Activated CD4-positive, alpha-beta T cell treated with anti-CD3 and anti-CD28 coated beads for 36 hours (primary cell): ENCODE data around the gene PLCB2. TPM values are rescaled to one million over a fixed set of nuclear protein-coding genes. Genes with fewer than 3 reads are reported as not detected.
A peak's percentile ranks its signal among the peaks of the same experiment; 100 is the strongest.

ENCODE experiments used
- ATAC-seq: fragments of 200-7000 bp; cut with Tn5 transposase; one replicate; pipeline ENCODE4 v1.10.0; 2021; ENCODE audit warnings: mild to moderate bottlenecking, moderate library complexity
- CTCF ChIA-PET: fragments of 350-600 bp; sonication (Branson Sonifier 250); formaldehyde crosslinking; loops from one replicate; lab custom pipeline; 2021; ENCODE audit warnings: antibody characterized with exemption; lab: Charles Lee
- POLR2A ChIA-PET: fragments of 350-600 bp; sonication (Branson Sonifier 250); formaldehyde crosslinking; loops from one replicate; lab custom pipeline; 2021; ENCODE audit warnings: antibody characterized with exemption, inconsistent platforms; lab: Charles Lee
- DNase-seq: peaks from one replicate; pipeline ENCODE4 v3.0.0-alpha.2; 2020
- H3K27ac Mint-ChIP-seq: one replicate; pipeline ENCODE4 v1.8.0; 2021; ENCODE audit warnings: mixed read lengths
- H3K27me3 Mint-ChIP-seq: one replicate; pipeline ENCODE4 v1.8.0; 2021; ENCODE audit warnings: mixed read lengths
- H3K36me3 Mint-ChIP-seq: one replicate; pipeline ENCODE4 v1.8.0; 2021; ENCODE audit warnings: low read depth, mixed read lengths
- H3K4me1 Mint-ChIP-seq: one replicate; pipeline ENCODE4 v1.8.0; 2021; ENCODE audit warnings: mixed read lengths
- H3K4me3 Mint-ChIP-seq: one replicate; pipeline ENCODE4 v1.8.0; 2021; ENCODE audit warnings: mild to moderate bottlenecking, moderate library complexity, mixed read lengths
- H3K9me3 Mint-ChIP-seq: one replicate; pipeline ENCODE4 v1.8.0; 2021; ENCODE audit warnings: low read depth, mixed read lengths
- intact Hi-C, 2 experiments: fragments of 100-400 bp; cut with DNase I in 1 of 2; cut with micrococcal nuclease in 1 of 2; formaldehyde crosslinking; loops; one replicate each; pipeline versions ENCODE4 v1.14.2 to v1.15.1; 2022 to 2024; cut with DNase I, micrococcal nuclease
- total RNA-seq, 2 experiments: library from RNA; stranded (reverse); gene quantifications; one replicate each; pipeline ENCODE4 v1.2.3, GENCODE V29; 2021

Gene PLCB2
- total RNA-seq, 2 experiments from 2014 or later, result 67.9 to 86.8 TPM

GRCh38 chr15:40325188-40325587, 17.5 kb upstream of the PLCB2 start:
- peak overlapping the region; percentile 71 for H3K4me3 Mint-ChIP-seq
- DNase-seq (no peak), ATAC-seq (no peak)
- H3K27ac Mint-ChIP-seq, result no peak overlapping the region
- intact Hi-C loops, result no loop called here
- ChIA-PET POLR2A (no interaction called here), CTCF (interaction anchor here (0.6 to 7.0 kb wide), 12 partner anchors 9 to 239 kb away, joined by 3 to 109 read pairs (median 4); partner anchors contain the start of genes CCDC32 and CCDC9B)
- no peaks in the 10 kb centered on the region for H3K27me3 Mint-ChIP-seq
- peaks cover 25% of the 10 kb centered on the region for H3K4me1 Mint-ChIP-seq
- peaks cover 4% of the 10 kb centered on the region for H3K36me3 Mint-ChIP-seq
- no peaks in the 10 kb centered on the region for H3K9me3 Mint-ChIP-seq

GRCh38 chr15:40323953-40324937, 16.5 kb upstream of the PLCB2 start:
- H3K4me3 Mint-ChIP-seq, result peak overlapping the region; percentile 71
- peak; percentile 63 for DNase-seq
- intact Hi-C loops, result loop anchor here (1.0 to 5.0 kb wide), 16 partner anchors 14 to 908 kb away; partner anchors contain the start of genes ANKRD63 (in 1 of the 2), BAHD1 (in 1 of the 2), CCDC32 (in 1 of the 2) and CHP1 (in 1 of the 2)
- no peak for ATAC-seq
- ChIA-PET CTCF (interaction anchor here (0.6 to 21.7 kb wide), 12 partner anchors 9 to 107 kb away, joined by 3 to 393 read pairs (median 6); partner anchors contain the start of genes CCDC9B and PLCB2), POLR2A (interaction anchor here (1.5 kb wide), 1 partner anchor 16 kb away, joined by 7 read pairs; no protein-coding TSS in a partner anchor)
- H3K36me3 Mint-ChIP-seq, result peaks cover 4% of the 10 kb centered on the region
- no peaks in the 10 kb centered on the region for H3K9me3 Mint-ChIP-seq
- peaks cover 25% of the 10 kb centered on the region for H3K4me1 Mint-ChIP-seq
- no peaks in the 10 kb centered on the region for H3K27me3 Mint-ChIP-seq
- no peak overlapping the region for H3K27ac Mint-ChIP-seq

- Mint-ChIP-seq H3K27me3 (no peaks in the 10 kb centered on the region), H3K36me3 (peaks cover 4% of the 10 kb centered on the region), H3K9me3 (no peaks in the 10 kb centered on the region), H3K4me3 (peak within 1 kb of the TSS; percentile 71), H3K27ac (no peak within 1 kb of the TSS), H3K4me1 (peaks cover 25% of the 10 kb centered on the region)
- DNase-seq (peak; percentile 92), ATAC-seq (peak; percentile 87)
- ChIA-PET POLR2A (interaction anchor here (0.8 to 1.5 kb wide), 3 partner anchors 15 to 276 kb away, joined by 3 to 7 read pairs (median 3); no protein-coding TSS in a partner anchor), CTCF (interaction anchor here (0.6 to 21.7 kb wide), 14 partner anchors 8 to 278 kb away, joined by 3 to 393 read pairs (median 4); partner anchors contain the start of genes CCDC9B, DISP2 and PLCB2)
- intact Hi-C loops, result loop anchor here (1.0 to 5.0 kb wide), 16 partner anchors 15 to 909 kb away; partner anchors contain the start of genes ANKRD63 (in 1 of the 2), BAHD1 (in 1 of the 2), CCDC32 (in 1 of the 2) and CHP1 (in 1 of the 2)
These were observed 15.7 kb upstream of the PLCB2 start, which contains the start of gene INAFM2 for GRCh38 chr15:40323239-40323952. Gene INAFM2, plus strand, starts transcription at chr15:40323692. Its CDS starts 364 bp downstream, at chr15:40324056.

GRCh38 chr15:40322531-40323238, 14.9 kb upstream of the PLCB2 start:
- H3K4me1 Mint-ChIP-seq, result peaks cover 25% of the 10 kb centered on the region
- no peaks in the 10 kb centered on the region for H3K9me3 Mint-ChIP-seq
- POLR2A ChIA-PET, result interaction anchor here (0.8 to 1.5 kb wide), 3 partner anchors 14 to 275 kb away, joined by 3 to 7 read pairs (median 3); no protein-coding TSS in a partner anchor
- DNase-seq, result no peak
- H3K4me3 Mint-ChIP-seq, result peak overlapping the region; percentile 67
- ATAC-seq, result no peak
- H3K27me3 Mint-ChIP-seq, result no peaks in the 10 kb centered on the region
- CTCF ChIA-PET, result interaction anchor here (0.6 to 21.7 kb wide), 15 partner anchors 8 to 1157 kb away, joined by 3 to 393 read pairs (median 4); partner anchors contain the start of genes CCDC9B, DISP2 and PLCB2
- intact Hi-C loops, result loop anchor here (1.0 to 5.0 kb wide), 16 partner anchors 14 to 910 kb away; partner anchors contain the start of genes ANKRD63 (in 1 of the 2), BAHD1 (in 1 of the 2), CCDC32 (in 1 of the 2) and CHP1 (in 1 of the 2)
- no peak overlapping the region for H3K27ac Mint-ChIP-seq
- peaks cover 4% of the 10 kb centered on the region for H3K36me3 Mint-ChIP-seq

GRCh38 chr15:40320931-40321371, 13.2 kb upstream of the PLCB2 start:
- intact Hi-C loops, result loop anchor here (1.0 to 5.0 kb wide), 7 partner anchors 17 to 911 kb away; partner anchors contain the start of genes ANKRD63 (in 1 of the 2), CCDC32 (in 1 of the 2), CHP1 (in 1 of the 2) and EXD1 (in 1 of the 2)
- Mint-ChIP-seq H3K27ac (no peak overlapping the region), H3K4me1 (peaks cover 24% of the 10 kb centered on the region), H3K9me3 (no peaks in the 10 kb centered on the region), H3K36me3 (peaks cover 3% of the 10 kb centered on the region), H3K4me3 (no peak overlapping the region), H3K27me3 (peaks cover 2% of the 10 kb centered on the region)
- DNase-seq (peak; percentile 70), ATAC-seq (peak; percentile 30)
- POLR2A ChIA-PET, result no interaction called here
- CTCF ChIA-PET, result interaction anchor here (0.8 to 21.7 kb wide), 12 partner anchors 7 to 608 kb away, joined by 3 to 393 read pairs (median 4); partner anchors contain the start of genes CCDC9B, DLL4 and PLCB2

GRCh38 chr15:40320409-40320808, 12.7 kb upstream of the PLCB2 start:
- H3K9me3 Mint-ChIP-seq, result no peaks in the 10 kb centered on the region
- ATAC-seq, result no peak
- DNase-seq, result no peak
- H3K27ac Mint-ChIP-seq, result no peak overlapping the region
- H3K36me3 Mint-ChIP-seq, result no peaks in the 10 kb centered on the region
- H3K4me3 Mint-ChIP-seq, result no peak overlapping the region
- intact Hi-C loops, result loop anchor here (5.0 kb wide), 5 partner anchors 38 to 912 kb away; partner anchors contain the start of genes ANKRD63 (in 1 of the 2), CCDC32 (in 1 of the 2), CHP1 (in 1 of the 2) and EXD1 (in 1 of the 2)
- peaks cover 18% of the 10 kb centered on the region for H3K4me1 Mint-ChIP-seq
- ChIA-PET CTCF (interaction anchor here (0.6 to 21.7 kb wide), 11 partner anchors 8 to 215 kb away, joined by 3 to 393 read pairs (median 4); partner anchors contain the start of genes CCDC9B and PLCB2), POLR2A (no interaction called here)
- peaks cover 2% of the 10 kb centered on the region for H3K27me3 Mint-ChIP-seq

- Mint-ChIP-seq H3K9me3 (no peaks in the 10 kb centered on the region), H3K4me1 (peaks cover 22% of the 10 kb centered on the region), H3K4me3 (no peak overlapping the region), H3K27me3 (peaks cover 2% of the 10 kb centered on the region), H3K36me3 (no peaks in the 10 kb centered on the region), H3K27ac (no peak overlapping the region)
- POLR2A ChIA-PET, result no interaction called here
- CTCF ChIA-PET, result interaction anchor here (1.2 to 21.7 kb wide), 5 partner anchors 7 to 100 kb away, joined by 5 to 393 read pairs (median 135); partner anchors contain the start of genes CCDC9B and PLCB2
- DNase-seq, result no peak
- intact Hi-C loops, result no loop called here
- ATAC-seq, result no peak
These were observed 9.8 kb upstream of the PLCB2 start for GRCh38 chr15:40317580-40317979.

GRCh38 chr15:40316931-40317330, 9.2 kb upstream of the PLCB2 start:
- no peaks in the 10 kb centered on the region for H3K9me3 Mint-ChIP-seq
- intact Hi-C loops, result no loop called here
- no peak for DNase-seq
- peaks cover 2% of the 10 kb centered on the region for H3K27me3 Mint-ChIP-seq
- H3K4me3 Mint-ChIP-seq, result no peak overlapping the region
- ChIA-PET POLR2A (no interaction called here), CTCF (interaction anchor here (0.5 to 21.7 kb wide), 7 partner anchors 7 to 105 kb away, joined by 3 to 393 read pairs (median 41); partner anchors contain the start of genes CCDC9B and PLCB2)
- ATAC-seq, result no peak
- no peaks in the 10 kb centered on the region for H3K36me3 Mint-ChIP-seq
- peaks cover 18% of the 10 kb centered on the region for H3K4me1 Mint-ChIP-seq
- no peak overlapping the region for H3K27ac Mint-ChIP-seq

- intact Hi-C loops, result no loop called here
- no peak overlapping the region for H3K27ac Mint-ChIP-seq
These were observed 7.1 kb upstream of the PLCB2 start for GRCh38 chr15:40314723-40315276.

More at GRCh38 chr15:40314723-40315276, 7.1 kb upstream of the PLCB2 start:
- Mint-ChIP-seq H3K9me3 (no peaks in the 10 kb centered on the region), H3K4me1 (peaks cover 14% of the 10 kb centered on the region), H3K36me3 (no peaks in the 10 kb centered on the region), H3K27me3 (peaks cover 2% of the 10 kb centered on the region), H3K4me3 (no peak overlapping the region)
- DNase-seq (no peak), ATAC-seq (no peak)
- ChIA-PET CTCF (interaction anchor here (0.7 to 21.7 kb wide), 9 partner anchors 9 to 1131 kb away, joined by 3 to 393 read pairs (median 4); partner anchors contain the start of genes BAHD1, INAFM2 and IVD), POLR2A (no interaction called here)
